HG03103 (cell line): ENCODE measurements around the gene PAGE3.

Source experiments
- ATAC-seq: cut with Tn5 transposase; IDR thresholded peaks from one replicate; pipeline ENCODE4 v1.9.1; 2021; ENCODE audit warnings: low read depth; ENCODE audit not compliant: unreplicated experiment

PAGE3 gene

GRCh38 chrX:55264816-55265215 lies at the start of gene PAGE3:
Gene PAGE3, minus strand, starts transcription at chrX:55264916. Its CDS starts 1,013 bp downstream, at chrX:55263903.
- no peak for ATAC-seq

GRCh38 chrX:55312655-55313054 lies 47.9 kb upstream of the PAGE3 start:
- no peak for ATAC-seq

GRCh38 chrX:55290963-55291362 lies 26.2 kb upstream of the PAGE3 start:
- ATAC-seq, result no peak

- ATAC-seq, result no peak
These were observed 15.1 kb upstream of the PAGE3 start for GRCh38 chrX:55279832-55280231.

GRCh38 chrX:55260806-55261205 lies 3.9 kb downstream of the PAGE3 start:
- no peak for ATAC-seq

- ATAC-seq, result no peak
These were observed 11.2 kb downstream of the PAGE3 start for GRCh38 chrX:55253528-55253927.

- ATAC-seq, result no peak
These were observed 23.9 kb downstream of the PAGE3 start for GRCh38 chrX:55240788-55241340.

GRCh38 chrX:55220119-55220794 lies 44.5 kb downstream of the PAGE3 start, which contains the start of gene PAGE5:
Gene PAGE5, plus strand, starts transcription at chrX:55220346. Its CDS starts 1,037 bp downstream, at chrX:55221383.
- ATAC-seq, result no peak

GRCh38 chrX:55213381-55213780 lies 51.3 kb downstream of the PAGE3 start:
- ATAC-seq, result no peak

GRCh38 chrX:55210931-55211677 lies 53.6 kb downstream of the PAGE3 start:
- ATAC-seq, result no peak
